ENCODE results near the gene MAX. TPM values are rescaled to one million over a fixed set of nuclear protein-coding genes. Genes with fewer than 3 reads are reported as not detected.

The MAX gene
- total and polyA plus RNA-seq, 2 of the 8 experiments (the other 6 are each of a cell fraction or from before 2014, with no cell fraction given), result 36.9 to 65.1 TPM

- H3K14ac ChIP-seq (ENCODE audit: insufficient read length), result no peak overlapping the region
- H3K27me3 ChIP-seq (replicated peaks in 1 of 4; ENCODE audit: control insufficient read depth in 3 of 4, extremely low read depth in 1 of 4, insufficient read depth in 3 of 4, low read length in 3 of 4), result no peaks in the 10 kb centered on the region; a peak in 2 of 7 replicates
- no peak overlapping the region for H2BK12ac ChIP-seq (ENCODE audit: low read depth, low read length)
- no peak overlapping the region for H2BK20ac ChIP-seq (ENCODE audit: low read length)
- peaks cover 5% of the 10 kb centered on the region; the same call in 1 of the 2 replicates for H3K23me2 ChIP-seq (ENCODE audit: low read depth, low read length)
- no peak overlapping the region for H4K5ac ChIP-seq (ENCODE audit: insufficient read length, low read depth, low read length)
- no peak overlapping the region for H3K18ac ChIP-seq (ENCODE audit: extremely low read depth, low read length)
- H3K9ac ChIP-seq (replicated peaks in 1 of 4; ENCODE audit: extremely low read depth in 1 of 4, low read depth in 3 of 4, low read length in 3 of 4), result no peak overlapping the region
- no peak overlapping the region for H3K4me3 ChIP-seq (ENCODE audit: extremely low read depth in 1 of 4, insufficient read depth in 2 of 4, low read depth in 3 of 4, low read length in 4 of 4)
- H3K36me3 ChIP-seq (ENCODE audit: control insufficient read depth in 2 of 4, insufficient read depth in 4 of 4, low read length in 3 of 4), result no peaks in the 10 kb centered on the region
- H2BK15ac ChIP-seq (ENCODE audit: low read length), result no peak overlapping the region
- H3K9me3 ChIP-seq (ENCODE audit: insufficient read depth in 2 of 2, low read depth in 1 of 2, low read length in 1 of 2), result no peaks in the 10 kb centered on the region
- H3K4me2 ChIP-seq (ENCODE audit: insufficient read depth in 1 of 2, low read depth in 2 of 2, low read length in 2 of 2), result no peak overlapping the region
- H3K4ac ChIP-seq (replicated peaks; ENCODE audit: insufficient read length, low read depth, low read length), result no peak overlapping the region
- CTCF ChIA-PET (ENCODE audit: partially characterized antibody), result interaction anchor here (1.2 kb wide), 1 partner anchor 11 kb away, joined by 8 read pairs; no protein-coding TSS in a partner anchor
- H3K56ac ChIP-seq (replicated peaks; ENCODE audit: insufficient read length, low read depth, low read length), result no peak overlapping the region
- H2BK5ac ChIP-seq (ENCODE audit: low read depth, low read length), result no peak overlapping the region
- H2AFZ ChIP-seq (ENCODE audit: low read length), result no peak overlapping the region
- POLR2A ChIA-PET (ENCODE audit: partially characterized antibody), result no interaction called here
- no peaks in the 10 kb centered on the region for H3K79me2 ChIP-seq (ENCODE audit: control insufficient read depth in 1 of 2, insufficient read depth in 2 of 2, low read length in 2 of 2)
- no peaks in the 10 kb centered on the region for H3K79me1 ChIP-seq (ENCODE audit: low read depth, low read length)
- no peak overlapping the region for H4K91ac ChIP-seq (replicated peaks; ENCODE audit: insufficient read length, low read length)
- H3K23ac ChIP-seq (ENCODE audit: insufficient read length), result no peak overlapping the region
- no peaks in the 10 kb centered on the region for H4K20me1 ChIP-seq (replicated peaks in 1 of 2; ENCODE audit: control insufficient read depth in 1 of 2, insufficient read depth in 2 of 2, low read length in 2 of 2)
- H4K8ac ChIP-seq (ENCODE audit: extremely low read depth, insufficient read depth, low read length), result no peak overlapping the region
- no peak for FAIRE-seq
- 82% methylated on average over 1 of the region's 1 CpG; no CpG with 5 or more reads in 1 of the 2 experiments for WGBS, 2 experiments (ENCODE audit: extremely low coverage in 1 of 2, insufficient coverage in 1 of 2, insufficient read length in 1 of 2, insufficient replicate concordance in 2 of 2, low coverage in 1 of 2, low lambda C conversion rate in 2 of 2, missing lambda C conversion rate in 1 of 2)
- no peak for DNase-seq (ENCODE audit: low read depth in 1 of 2, low spot score in 2 of 2)
- H3K4me1 ChIP-seq (replicated peaks in 1 of 4; ENCODE audit: control insufficient read depth in 3 of 4, insufficient read depth in 4 of 4, low read length in 3 of 4), result peaks cover 0 to 1% (median 0%) of the 10 kb centered on the region in 4 experiments; a peak in 2 of 7 replicates
- no peak overlapping the region for H2AK5ac ChIP-seq (ENCODE audit: low read depth, low read length)
- no peak overlapping the region for H3K27ac ChIP-seq (ENCODE audit: low read depth, low read length)
- H2BK120ac ChIP-seq (replicated peaks; ENCODE audit: low read depth, low read length), result no peak overlapping the region
- TF ChIP-seq CHD2 (IDR thresholded peaks at IDR 0.05; ENCODE audit: low read length) (no peak), SUZ12 (IDR thresholded peaks at IDR 0.05; ENCODE audit: low read length) (no peak), BACH1 (IDR thresholded peaks at IDR 0.05; ENCODE audit: low read length) (no peak), PHF8 (conservative IDR thresholded peaks at IDR 0.05; ENCODE audit: low read depth, low read length) (no peak), SAP30 (IDR thresholded peaks at IDR 0.05; ENCODE audit: insufficient read depth, insufficient replicate concordance, low read length) (no peak), TAF1 (IDR thresholded peaks at IDR 0.05; ENCODE audit: low read depth, low read length) (no peak), JUND (IDR thresholded peaks at IDR 0.05; ENCODE audit: low read length) (no peak), JUN (IDR thresholded peaks at IDR 0.05; ENCODE audit: low read depth, low read length) (no peak), GTF2F1 (IDR thresholded peaks at IDR 0.05; ENCODE audit: borderline replicate concordance, low read depth, low read length) (no peak), NANOG (IDR thresholded peaks at IDR 0.05; ENCODE audit: insufficient read depth, low read depth, low read length, poor library complexity, severe bottlenecking) (no peak)
Observed at GRCh38 chr14:65106736-65107135, 4.4 kb upstream of the MAX start.
